Left renal pelvis (tissue), 4 donors: Measurements from ENCODE around the gene PYGM. TPM values are rescaled to one million over a fixed set of nuclear protein-coding genes. Genes with fewer than 3 reads are reported as not detected.

Source experiments
- DNase-seq, 4 donors: peaks; one replicate each; pipeline ENCODE4 v3.0.0-alpha.2; 2013; ENCODE audit warnings: low read depth in 4 of 4, low spot score in 3 of 4
- polyA plus RNA-seq, 4 donors: library from polyadenylated mRNA; unstranded; fragments of 120-200 nt; gene quantifications; one replicate each; pipeline ENCODE4 v1.2.1, GENCODE V29; 2013; ENCODE audit not compliant: insufficient read length in 4 of 4

PYGM gene
- polyA plus RNA-seq, result 10 to 100 TPM in 1 of 4 donors, 1 to 10 TPM in 3; 1.3 to 11.9 (median 2.4) TPM

DNA sequence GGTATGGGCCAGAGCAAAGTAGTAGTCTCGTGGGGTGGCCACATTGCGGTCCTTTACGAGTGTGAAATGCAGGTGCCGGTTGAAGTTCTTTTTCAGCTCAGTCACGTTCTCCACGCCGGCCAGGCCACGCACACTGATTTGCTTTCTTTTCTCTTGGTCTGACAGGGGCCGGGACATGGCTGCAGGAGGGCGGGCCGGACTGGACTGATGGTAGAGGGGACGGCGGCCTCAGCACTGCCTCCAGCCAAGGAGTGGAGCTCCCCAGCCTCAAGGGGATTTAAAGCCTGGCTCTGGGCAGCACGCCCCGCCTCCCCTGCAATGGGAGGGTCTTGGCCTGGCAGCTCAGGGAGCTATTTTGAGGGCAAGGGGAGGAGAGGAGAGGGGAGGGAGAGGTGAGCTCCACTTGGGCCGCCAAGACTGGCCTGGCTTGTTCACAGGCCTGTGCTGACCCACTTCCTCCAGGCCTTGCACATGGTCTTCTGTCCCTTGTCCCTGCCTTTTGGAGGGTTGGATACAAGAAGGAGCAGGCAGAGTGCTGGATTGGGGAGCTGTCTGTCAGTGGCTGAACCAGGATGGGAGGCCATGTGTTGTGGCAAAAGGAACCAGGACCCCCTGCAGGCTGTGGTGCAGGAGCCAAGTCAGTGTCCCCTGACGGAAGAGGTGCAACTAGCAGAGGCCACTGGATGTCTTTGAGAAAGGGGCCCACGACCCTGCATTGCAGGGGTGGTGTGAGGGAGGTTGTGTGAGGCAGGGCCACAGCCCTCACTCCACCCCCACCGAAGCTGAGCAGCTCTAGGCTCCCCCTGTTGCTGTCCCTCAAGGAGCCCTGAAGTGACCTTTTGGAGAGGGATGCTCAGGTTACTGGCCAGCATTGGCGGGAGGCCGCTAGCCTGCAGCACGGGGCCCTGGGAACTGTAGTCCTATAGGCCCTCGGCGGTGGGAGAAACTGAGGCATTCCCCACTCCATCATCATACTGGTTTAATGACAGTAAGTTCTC lies at the start of gene PYGM:
Gene PYGM (minus strand): TSS at position 253 of the 998 bp plus-strand sequence. CDS start 76 bp downstream, at position 177.
- no peak for DNase-seq

DNA sequence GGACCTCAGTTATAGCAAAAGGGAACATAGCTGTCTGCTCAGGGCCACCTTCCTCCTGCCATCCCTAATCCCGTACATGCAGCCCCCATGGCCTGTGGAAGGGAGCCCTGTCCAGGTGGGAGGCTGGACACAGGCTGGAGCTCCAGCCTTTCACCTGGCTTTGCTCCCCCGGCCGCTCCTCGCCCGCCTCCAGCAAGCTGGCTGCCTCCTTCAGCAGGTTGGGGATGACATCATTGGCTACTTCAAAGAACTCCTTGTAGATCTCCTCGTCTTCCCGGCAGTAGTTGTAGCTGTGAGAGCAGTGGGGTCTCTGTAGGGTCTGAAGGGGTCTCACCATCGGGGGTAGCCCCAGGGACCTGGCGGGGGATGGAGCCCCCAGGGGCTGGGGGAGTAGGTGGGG lies 45.7 kb upstream of the PYGM start:
- no peak for DNase-seq

DNA sequence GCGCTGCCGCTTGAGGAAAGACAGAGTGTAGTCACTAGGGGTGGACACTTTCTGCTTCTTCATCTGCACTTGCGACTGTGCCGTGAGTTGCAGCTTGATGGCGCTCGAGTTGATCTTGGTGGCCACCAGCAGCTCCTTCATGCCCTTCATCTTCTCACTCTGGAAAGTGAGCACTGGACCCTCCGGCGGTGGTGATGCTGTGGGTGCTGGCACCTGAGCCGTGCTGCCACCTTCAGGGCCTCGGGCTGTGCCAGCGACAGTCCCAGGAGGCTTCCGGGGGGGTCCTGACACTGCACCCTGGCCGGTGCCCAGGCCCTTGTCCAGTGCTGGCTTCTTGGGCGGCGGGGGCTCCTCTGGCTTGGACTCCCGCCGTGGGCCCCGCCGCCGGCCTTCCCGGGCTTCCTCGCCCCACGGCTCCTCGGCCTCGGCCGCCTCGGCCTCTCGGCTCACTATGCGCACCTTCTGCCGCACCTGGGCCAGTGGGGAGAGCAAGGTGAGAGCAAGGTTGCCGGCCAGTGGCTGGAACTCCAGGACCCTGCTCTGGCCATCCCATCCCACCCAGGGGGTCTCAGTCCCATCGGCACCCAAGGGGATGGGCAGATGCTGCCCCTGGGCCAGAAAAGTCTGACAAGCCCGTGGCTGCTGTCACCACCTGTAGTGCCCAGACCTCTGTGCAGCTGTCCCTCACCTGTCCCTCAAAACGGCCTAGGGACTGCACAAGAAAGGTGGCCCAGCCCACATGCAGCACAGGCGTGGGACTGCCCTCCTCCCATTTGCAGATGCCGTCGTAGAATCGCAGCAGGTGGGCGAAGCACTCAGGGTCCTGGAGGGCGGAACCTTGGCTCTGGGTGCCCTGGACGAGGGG lies 44.8 kb upstream of the PYGM start:
- no peak for DNase-seq

DNA sequence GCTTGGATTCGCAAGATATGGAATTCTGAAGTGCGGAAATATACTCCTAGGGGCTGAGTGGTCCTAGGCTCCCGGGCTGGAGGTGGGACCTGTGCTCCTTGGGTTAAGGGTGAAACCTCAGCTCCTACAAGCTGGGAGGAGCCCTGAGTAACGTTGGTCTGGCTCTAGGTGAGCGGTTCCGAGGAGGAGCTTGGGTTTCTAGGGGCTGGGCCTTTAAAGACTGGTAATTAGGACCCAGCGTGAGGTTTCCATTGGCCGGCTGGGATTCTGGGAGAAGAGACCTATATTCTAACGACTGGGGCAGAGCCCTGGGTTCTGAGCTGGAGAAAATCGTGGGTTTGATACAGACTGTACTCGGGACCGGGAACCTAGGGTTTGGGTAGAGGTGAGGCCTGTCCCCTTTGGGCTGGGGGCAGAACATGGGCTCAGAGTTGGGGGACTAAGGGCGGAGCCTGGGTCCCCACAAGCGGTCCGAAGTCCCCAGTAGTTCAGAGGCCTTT lies 44.1 kb upstream of the PYGM start:
- no peak for DNase-seq

DNA sequence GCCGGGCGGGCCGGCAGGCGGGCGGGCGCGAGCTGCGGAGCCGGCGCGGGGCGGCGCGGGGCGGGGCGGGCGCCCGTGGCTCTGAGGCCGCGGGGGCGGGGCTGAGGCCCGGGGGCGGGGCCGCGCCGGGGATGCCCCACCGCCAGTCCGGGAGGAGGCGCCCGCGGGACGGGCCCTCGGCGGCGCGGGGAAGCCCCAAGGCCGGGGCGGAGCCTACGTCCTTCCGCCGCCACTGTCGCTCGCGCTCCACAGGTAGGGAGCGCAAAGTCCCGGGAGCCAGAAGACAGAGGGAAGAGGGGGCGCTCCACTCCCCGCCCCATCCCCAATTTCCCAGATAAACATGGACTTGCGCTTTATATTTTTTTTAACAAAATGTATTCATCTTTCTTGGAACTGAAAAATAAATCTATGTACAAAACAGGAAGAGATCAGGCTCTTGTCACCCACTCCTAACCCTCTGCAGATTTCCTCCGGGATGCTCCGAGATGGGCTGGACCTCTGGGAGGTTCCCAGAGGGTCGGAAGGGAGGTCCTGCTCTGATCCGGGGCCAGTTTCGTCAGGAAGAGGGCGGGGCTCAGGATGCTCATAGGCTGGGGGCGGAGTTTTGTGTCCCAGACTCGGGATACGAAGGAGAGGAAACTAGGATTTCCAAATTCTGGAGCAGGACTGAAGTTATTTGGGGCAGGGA lies 43.5 kb upstream of the PYGM start, which contains the start of gene MAP4K2:
Gene MAP4K2 (minus strand): TSS at position 57 of the 688 bp plus-strand sequence. CDS start 65 bp downstream, outside the sequence.
- DNase-seq, result peak in 1 of 4 donors; percentile 77

DNA sequence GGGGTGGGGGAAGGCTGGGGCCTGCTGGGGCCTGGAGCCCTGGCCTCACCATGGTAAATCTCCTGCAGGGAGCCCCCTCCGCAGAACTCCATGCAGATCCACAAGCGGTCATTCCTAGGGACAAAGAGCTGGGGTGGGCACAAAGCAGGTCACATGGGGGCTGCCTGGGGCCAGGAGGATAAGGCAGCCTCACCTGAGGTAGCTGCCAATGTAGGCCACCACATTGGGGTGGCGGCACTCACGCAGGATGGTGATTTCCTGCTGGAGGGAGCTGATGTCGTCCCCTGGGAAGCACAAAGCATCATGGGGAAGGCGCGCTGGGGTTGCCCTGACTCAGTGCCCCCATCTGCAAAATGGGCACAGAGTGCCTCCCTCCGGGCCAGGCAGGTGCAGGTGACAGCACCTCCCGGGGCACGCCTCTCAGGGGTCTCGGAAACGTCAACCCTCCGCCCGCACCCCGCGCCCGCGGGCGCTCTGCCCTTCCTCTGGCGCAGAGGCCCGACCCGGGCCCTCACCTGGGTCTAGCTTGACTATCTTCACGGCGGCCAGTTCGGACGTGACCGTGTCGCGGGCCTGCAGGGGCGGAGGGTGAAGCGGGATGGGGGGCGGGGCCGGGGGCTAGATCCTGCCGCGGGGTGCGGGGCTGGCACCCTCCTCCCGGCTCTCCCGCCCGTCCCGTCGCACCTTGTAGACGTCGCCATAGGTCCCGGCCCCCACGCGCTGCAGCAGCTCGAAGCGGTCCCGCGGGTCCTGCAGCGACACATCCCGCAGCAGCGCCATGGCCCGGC lies 42.8 kb upstream of the PYGM start:
- DNase-seq, result no peak

DNA sequence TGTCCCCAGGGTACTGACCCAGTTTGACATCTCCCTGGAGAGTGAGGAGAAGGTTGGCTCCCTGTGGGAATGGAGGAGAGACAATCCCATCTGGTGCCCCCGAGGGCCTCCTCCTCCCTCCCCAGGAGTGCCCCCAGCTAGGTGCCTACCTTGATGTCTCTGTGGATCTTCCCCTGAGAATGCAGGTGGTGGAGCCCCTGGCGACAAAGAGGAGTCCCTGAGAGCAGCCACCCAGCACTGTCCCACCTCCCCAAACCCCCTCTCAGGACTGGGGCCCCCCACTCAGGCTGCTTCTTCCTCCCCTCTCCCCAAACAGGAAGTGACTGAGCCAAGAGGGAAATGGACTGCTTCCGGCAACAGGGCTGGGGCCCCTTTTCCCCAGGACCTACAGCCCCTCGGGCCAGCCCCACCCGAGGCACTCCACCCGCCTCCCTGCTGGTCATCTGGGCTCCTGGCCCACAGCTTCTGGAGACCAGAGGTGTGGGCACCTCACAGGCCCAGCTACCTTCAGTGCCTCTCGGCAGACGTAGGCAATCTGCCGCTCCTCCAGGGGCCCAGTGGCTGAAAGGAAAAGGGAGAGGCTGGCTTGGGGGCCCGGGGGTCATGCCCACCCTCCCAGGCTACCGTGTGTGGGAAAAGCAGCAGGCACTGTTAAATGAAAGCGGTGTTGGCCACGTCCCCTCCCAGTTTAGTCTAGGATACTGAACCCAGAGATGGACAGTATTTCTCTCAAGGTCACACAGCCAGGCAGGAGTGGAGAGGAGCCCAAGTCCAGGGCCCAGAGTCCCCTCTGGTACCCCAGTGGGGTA lies 42.0 kb upstream of the PYGM start:
- DNase-seq, result no peak

DNA sequence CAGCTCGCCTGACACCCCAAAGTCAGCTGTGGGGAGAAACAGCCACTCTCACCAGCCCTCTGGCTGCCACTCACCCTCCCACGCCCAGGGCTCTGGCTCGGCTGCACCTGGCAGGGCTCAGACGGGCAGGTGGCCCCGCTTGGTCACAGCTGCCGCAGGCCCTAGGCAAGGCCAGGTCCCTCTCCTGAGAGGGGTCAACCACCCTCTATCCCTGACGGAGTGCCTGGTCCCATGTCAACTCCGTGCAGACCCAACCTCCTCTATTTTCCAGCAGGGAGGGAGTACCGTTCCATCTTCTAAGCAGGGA lies 41.3 kb upstream of the PYGM start:
- DNase-seq, result no peak

DNA sequence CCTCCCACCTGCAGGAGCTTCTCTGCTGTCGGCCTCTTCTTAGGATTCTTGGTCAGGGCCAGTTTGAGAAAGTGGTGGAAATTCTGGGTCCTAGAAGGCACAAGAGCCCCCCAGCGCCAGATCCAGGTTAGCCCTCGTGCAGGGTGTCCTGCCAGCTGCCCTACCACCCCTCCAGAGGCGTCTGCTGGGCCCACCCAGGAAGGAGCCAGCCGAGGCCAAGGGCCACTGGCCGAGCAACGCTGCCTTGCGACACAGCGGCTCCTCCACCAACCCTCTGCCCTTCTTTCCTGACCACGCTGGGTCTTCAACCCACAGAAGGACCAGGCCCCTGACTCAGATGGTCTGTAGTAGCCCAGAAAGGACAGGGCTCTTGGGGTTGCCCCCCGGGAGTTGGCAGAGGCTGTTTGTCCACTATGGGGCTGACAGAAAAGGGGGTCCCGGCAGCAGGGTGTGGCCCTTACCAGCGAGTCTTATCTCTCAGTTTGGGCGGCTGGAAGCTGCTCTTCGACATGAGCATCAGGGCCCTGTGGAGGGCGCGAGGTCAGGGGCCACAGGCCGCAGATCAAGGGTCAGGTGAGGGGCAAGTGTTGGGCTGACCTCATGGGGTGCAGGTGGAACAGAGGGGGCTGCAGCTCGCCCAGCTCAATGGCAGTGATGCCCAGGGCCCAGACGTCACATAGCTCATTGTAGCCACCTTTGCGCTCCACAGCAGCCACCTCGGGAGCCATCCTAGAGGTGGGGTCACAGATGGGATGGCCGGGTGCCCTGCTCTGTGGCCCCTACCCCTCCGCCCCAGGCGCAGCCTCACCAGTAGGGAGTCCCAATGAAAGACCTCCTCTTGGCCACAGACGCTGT lies 40.8 kb upstream of the PYGM start:
- no peak for DNase-seq

DNA sequence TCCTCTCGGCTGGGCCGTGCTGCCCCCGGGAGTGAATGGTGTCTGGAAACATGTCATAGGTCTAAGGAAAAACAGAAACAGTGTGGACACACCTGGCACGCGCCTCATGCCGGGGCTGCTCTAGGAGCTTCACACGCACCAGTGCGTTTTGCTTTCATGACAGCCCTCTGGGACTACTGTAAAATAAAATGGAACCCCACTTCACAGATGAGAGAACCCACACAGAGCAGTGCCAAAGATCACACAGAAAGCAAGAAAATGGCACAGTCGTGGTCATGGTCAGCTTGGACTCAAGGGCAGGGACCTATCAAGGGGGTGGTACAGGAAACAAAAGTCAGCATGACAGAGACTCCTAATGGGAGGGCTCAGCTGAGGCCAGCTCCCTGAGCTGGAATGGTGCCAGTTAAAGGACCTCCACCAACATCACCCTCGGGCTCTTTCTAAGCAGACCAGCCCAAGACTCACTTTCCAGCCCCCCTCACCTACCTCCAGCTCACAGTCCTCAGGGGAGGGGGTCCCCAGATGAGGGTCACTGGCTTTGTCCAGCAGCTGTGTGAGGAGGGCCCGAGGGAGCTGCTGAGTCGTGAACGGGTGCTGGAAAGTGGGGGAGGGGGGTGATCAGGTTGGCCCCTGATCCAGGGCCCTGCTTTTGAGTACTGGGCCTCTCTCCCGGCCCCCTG lies 40.0 kb upstream of the PYGM start:
- no peak for DNase-seq

DNA sequence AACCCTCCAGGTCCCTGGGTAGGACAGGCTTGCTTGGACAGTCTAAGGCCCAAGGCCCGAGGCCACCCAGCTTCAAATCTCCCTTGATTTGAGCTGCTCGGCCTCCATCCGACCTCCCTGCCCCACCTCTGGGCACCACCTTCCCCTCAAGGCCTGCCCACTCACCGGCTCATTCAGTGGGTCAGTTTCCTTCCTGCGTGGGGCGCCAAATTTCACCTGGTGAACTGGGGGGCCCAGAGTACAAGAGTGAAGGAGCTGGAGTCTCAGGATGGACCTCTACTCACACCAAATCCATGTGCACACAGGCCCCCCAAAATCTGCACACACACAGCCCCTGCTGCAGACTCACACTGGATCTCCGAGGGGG lies 39.5 kb upstream of the PYGM start:
- DNase-seq, result no peak

DNA sequence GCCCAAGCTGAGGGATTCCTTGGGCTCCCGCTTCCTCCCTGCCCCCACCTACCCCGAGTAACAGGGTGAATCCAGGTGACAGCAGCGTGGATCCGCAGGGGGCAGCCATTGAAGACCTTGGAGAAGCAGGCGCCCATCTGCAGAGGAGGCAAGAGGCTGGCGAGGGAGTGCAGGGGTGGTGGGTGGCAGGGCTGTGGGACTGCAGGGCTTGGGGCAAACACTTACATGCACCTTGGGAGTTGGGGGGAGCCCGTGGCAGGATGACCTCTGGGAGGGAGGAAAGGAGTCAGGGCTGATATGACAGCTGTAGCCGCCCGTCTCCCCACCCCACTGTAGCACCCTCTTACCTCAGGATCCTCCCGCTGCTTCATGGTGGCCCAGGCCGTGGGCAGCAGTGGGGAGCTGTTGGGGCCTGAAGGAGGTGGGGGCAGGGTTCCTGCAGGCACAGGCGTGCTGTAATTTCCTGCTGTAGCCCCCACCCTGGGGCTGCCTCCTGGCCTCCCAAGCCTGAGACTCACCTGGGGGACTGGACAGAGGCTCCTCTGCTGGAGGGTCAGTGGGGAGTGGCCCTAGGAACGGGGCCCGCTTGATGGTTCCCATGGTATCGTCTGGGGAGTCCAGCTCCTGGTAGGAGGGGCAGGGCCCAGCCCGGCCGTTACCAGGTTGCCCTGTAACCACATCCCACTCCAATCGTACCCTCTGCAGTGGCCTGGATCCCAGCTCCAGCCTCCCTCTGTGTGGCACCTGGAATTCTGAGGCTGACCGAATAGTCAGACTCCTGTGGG lies 37.2 kb upstream of the PYGM start:
- no peak for DNase-seq

DNA sequence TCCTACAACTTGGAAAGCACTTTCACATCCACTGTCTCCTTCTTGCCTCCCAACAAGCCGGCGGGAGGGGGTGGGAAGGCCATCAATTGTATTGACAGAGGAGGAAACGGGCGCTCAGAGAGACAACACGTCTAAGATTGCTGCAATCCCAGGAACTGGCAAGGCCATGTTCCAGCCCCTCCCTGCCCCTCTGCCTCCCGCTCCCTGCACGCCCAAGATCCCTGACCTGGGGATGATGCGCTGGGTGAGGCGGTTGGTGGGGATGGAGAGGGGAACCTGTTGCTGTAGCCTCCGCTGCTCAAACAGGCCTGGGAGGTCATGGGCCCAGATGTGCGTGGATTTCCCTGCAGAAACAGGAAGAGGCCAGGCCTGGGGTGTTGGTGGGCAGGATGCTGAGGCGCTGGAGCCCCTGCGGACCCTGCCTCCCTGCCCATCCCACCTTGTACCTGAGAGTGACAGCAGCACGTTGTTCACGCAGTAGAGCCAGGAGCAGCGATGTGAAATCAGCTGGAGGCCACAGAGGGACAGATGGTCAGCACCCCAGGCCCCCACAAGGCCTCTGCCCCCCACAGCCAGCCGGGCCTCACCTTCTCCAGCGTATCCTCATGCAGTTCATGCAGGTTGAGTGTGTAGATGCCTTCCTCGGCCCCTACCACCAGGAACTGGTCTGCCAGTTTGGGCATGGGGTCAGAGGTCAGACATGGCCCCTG lies 36.4 kb upstream of the PYGM start:
- DNase-seq, result no peak

DNA sequence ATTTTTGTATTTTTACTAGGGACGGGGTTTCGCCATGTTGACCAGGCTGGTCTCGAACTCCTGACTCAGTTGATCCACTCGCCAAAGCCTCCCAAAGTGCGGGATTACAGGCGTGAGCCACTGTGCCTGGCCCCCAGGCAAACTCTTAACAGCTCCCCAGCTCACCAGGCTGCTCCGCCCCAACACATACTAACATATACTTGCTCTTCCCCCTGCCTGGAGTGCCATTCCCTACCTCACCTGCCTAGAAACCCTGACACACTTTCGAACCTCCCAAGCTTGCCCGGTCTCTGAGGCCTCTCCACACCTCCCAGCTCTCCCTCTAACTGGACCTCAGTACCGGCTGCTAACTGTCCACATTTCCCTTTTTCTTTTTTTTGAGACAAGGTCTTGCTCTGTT lies 34.8 kb upstream of the PYGM start:
- no peak for DNase-seq

DNA sequence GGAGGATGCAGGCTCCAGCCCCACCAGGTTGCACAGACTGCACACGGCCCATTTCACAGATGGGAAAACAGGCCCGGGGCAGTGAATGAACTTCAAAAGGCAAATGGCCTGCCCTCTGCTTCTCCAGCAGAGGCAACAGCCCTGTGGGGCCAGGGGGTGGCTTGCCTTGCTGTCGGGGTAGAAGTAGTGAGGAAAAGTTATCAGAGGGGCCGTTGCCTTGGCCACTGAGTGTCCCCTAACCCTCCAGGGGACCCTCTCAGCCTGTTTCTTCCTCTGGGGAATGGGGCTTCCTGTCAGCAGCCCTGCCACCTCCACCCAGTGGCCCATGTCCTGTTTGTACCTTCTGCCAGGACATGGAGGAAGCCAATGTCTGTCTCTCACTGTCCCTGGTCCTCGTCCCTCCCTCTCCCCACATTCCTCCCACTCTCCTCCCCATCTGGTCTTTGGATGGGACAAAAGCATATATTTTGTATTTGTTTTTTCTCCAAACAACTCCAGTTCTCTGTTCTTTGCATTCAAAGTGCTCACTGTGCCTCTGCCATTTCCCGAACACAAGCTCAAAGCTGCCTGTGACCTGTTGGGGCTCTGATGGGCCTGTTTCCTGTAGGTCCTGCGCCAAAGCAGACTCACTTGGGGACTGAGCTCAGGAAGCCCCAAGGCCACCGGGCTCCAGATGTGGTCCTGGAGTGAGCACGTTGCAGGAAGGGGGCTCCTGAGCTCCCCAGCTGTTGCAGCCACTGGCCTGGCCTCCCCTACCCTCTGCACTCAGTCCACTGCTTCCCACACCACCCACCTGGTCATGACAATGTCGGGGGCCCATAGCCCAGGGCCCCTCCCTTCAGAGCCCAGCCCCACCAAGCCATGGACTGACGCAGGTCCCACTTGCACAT lies 33.7 kb upstream of the PYGM start:
- DNase-seq, result no peak
